ENCODE measurements around the gene FXYD2.
A peak's percentile ranks its signal among the peaks of the same experiment; 100 is the strongest.

GRCh38 chr11:117796456-117796871 lies 28.1 kb downstream of the FXYD2 start:
- TF ChIP-seq, protein P1, sequence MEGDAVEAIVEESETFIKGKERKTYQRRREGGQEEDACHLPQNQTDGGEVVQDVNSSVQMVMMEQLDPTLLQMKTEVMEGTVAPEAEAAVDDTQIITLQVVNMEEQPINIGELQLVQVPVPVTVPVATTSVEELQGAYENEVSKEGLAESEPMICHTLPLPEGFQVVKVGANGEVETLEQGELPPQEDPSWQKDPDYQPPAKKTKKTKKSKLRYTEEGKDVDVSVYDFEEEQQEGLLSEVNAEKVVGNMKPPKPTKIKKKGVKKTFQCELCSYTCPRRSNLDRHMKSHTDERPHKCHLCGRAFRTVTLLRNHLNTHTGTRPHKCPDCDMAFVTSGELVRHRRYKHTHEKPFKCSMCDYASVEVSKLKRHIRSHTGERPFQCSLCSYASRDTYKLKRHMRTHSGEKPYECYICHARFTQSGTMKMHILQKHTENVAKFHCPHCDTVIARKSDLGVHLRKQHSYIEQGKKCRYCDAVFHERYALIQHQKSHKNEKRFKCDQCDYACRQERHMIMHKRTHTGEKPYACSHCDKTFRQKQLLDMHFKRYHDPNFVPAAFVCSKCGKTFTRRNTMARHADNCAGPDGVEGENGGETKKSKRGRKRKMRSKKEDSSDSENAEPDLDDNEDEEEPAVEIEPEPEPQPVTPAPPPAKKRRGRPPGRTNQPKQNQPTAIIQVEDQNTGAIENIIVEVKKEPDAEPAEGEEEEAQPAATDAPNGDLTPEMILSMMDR (IDR thresholded peaks at IDR 0.05; ENCODE audit: extremely low read depth in 1 of 2, insufficient read depth in 1 of 2, low read depth in 1 of 2, low read length in 2 of 2), result no peak
- TF ChIP-seq POLR2A (IDR thresholded peaks at IDR 0.05; ENCODE audit: low read depth, low read length) (no peak), MYC (IDR thresholded peaks at IDR 0.05; ENCODE audit: low read depth, low read length) (no peak), EZH2 (IDR thresholded peaks at IDR 0.05; ENCODE audit: borderline replicate concordance, low read depth, low read length, severe bottlenecking) (peak; percentile 86), FOS (IDR thresholded peaks at IDR 0.05; ENCODE audit: borderline replicate concordance, insufficient read depth, low read length) (no peak), GATA2 (IDR thresholded peaks at IDR 0.05; ENCODE audit: insufficient read depth, insufficient read length, low read depth, low read length) (no peak), MAX (IDR thresholded peaks at IDR 0.05; ENCODE audit: insufficient read depth, insufficient read length) (no peak)

Data from endothelial cell of umbilical vein (primary cell).